Measurements from ENCODE around the gene NFE2L3. TPM values are rescaled to one million over a fixed set of nuclear protein-coding genes. Genes with fewer than 3 reads are reported as not detected.

The NFE2L3 gene
- total and polyA plus RNA-seq, 9 of the 15 experiments (the other 6 are each of a cell fraction or from before 2014, with no cell fraction given) = 2.9 to 16.9 (median 12.4) TPM

DNA sequence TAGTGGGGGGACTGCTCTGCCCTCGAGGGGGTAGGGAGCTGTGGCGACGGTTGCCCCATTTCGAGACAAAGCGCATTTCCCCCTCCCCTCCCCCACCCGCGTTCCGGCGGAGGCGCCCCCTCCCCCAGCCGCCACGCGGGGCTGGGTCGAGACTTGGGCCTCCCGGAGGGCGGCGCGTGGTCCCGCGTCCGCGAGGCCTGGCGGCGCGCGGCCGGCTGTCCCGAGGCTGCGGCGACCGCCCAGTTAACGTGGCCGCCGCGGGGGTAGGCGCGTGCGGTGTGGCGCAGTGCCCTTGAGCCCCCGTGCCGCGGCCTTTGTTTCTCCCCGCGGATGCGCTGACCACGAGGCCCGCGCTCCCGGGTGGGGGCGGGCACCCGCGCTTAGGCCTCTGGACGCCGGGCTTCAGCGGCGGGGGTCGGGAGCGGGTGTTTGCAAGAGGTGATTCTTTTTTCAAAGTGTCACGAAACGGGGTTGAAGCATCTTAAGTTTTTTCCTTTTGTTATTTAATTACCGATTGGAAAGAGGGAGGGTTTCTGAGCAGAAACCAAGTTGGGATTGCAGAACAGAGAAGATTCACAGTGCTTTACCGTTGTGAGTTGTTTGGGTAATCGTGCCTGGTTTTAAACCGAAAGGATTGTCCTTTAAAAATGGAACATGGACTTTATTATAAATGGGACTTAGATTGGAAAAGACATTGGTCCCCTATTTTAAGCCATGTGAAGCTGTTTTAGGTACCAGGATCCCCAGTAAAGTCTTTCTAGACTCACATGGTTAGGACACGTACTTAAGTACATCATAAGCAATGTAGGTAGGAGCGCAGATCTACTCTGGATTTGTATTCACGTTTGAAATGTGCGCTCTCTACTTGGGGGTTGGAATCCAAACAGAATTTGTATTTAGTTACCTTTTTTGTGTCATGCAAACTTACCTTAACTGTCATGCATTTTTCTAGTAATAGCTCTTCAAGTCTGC lies 50.3 kb downstream of the NFE2L3 start (continued):
- TF ChIP-seq ZNF280A (IDR thresholded peaks at IDR 0.05; ENCODE audit: low read depth, partially characterized antibody) (no peak), BCOR (IDR thresholded peaks at IDR 0.05) (no peak), NRF1 (conservative IDR thresholded peaks at IDR 0.05 in 1 of 2, IDR thresholded peaks at IDR 0.05 in 1 of 2) (no peak), RBM39 (optimal IDR thresholded peaks at IDR 0.05; ENCODE audit: low read depth, low read length) (no peak), CBFA2T3 (IDR thresholded peaks at IDR 0.05) (no peak), ZC3H8 (IDR thresholded peaks at IDR 0.05) (no peak), ZNF830 (CRISPR knock-in tag; IDR thresholded peaks at IDR 0.05) (no peak), YY1 (IDR thresholded peaks at IDR 0.05; ENCODE audit: borderline replicate concordance in 1 of 3, control insufficient read depth in 1 of 3, extremely low read depth in 1 of 3, insufficient read depth in 3 of 3, insufficient read length in 1 of 3, insufficient replicate concordance in 2 of 3, low read depth in 1 of 3, low read length in 2 of 3) (peak; percentile 7 to 37 (median 13)), RBFOX2 (IDR thresholded peaks at IDR 0.05; ENCODE audit: low read depth, low read length) (peak; percentile 87), PHF21A (IDR thresholded peaks at IDR 0.05; ENCODE audit: borderline replicate concordance, low read depth) (no peak), KLF13 (tag; IDR thresholded peaks at IDR 0.05; ENCODE audit: borderline replicate concordance, low read depth) (peak; percentile 37; the same call in 1 of the 2 replicates), SOX6 (IDR thresholded peaks at IDR 0.05) (no peak), RB1 (IDR thresholded peaks at IDR 0.05; ENCODE audit: low read depth) (peak; percentile 39), RFX7 (CRISPR knock-in tag; IDR thresholded peaks at IDR 0.05) (no peak), ZNF583 (CRISPR knock-in tag; IDR thresholded peaks at IDR 0.05) (no peak), KHSRP (IDR thresholded peaks at IDR 0.05) (no peak), MEIS2 (IDR thresholded peaks at IDR 0.05; ENCODE audit: partially characterized antibody) (no peak), CBX1 (IDR thresholded peaks at IDR 0.05; ENCODE audit: low read depth) (no peak), TRIM25 (IDR thresholded peaks at IDR 0.05; ENCODE audit: borderline replicate concordance) (no peak), L3MBTL2 (IDR thresholded peaks at IDR 0.05) (peak; percentile 77; the same call in 1 of the 2 replicates)
- TF ChIP-seq, protein P1, sequence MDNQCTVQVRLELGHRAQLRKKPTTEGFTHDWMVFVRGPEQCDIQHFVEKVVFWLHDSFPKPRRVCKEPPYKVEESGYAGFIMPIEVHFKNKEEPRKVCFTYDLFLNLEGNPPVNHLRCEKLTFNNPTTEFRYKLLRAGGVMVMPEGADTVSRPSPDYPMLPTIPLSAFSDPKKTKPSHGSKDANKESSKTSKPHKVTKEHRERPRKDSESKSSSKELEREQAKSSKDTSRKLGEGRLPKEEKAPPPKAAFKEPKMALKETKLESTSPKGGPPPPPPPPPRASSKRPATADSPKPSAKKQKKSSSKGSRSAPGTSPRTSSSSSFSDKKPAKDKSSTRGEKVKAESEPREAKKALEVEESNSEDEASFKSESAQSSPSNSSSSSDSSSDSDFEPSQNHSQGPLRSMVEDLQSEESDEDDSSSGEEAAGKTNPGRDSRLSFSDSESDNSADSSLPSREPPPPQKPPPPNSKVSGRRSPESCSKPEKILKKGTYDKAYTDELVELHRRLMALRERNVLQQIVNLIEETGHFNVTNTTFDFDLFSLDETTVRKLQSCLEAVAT (IDR thresholded peaks at IDR 0.05) = peak in 1 of 2 experiments; percentile 60; a peak in 1 of 4 replicates
- TF ChIP-seq, protein P2, sequence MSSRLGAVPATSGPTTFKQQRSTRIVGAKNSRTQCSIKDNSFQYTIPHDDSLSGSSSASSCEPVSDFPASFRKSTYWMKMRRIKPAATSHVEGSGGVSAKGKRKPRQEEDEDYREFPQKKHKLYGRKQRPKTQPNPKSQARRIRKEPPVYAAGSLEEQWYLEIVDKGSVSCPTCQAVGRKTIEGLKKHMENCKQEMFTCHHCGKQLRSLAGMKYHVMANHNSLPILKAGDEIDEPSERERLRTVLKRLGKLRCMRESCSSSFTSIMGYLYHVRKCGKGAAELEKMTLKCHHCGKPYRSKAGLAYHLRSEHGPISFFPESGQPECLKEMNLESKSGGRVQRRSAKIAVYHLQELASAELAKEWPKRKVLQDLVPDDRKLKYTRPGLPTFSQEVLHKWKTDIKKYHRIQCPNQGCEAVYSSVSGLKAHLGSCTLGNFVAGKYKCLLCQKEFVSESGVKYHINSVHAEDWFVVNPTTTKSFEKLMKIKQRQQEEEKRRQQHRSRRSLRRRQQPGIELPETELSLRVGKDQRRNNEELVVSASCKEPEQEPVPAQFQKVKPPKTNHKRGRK (tag; IDR thresholded peaks at IDR 0.05) = no peak
